GM19468 (cell line): ENCODE results near the gene LRIG1.

Experiments used
- ATAC-seq: cut with Tn5 transposase; IDR thresholded peaks from one replicate; pipeline ENCODE4 v1.9.1; 2021; ENCODE audit warnings: mild to moderate bottlenecking, moderate library complexity, moderate number of reproducible peaks; ENCODE audit not compliant: unreplicated experiment; ENCODE audit errors: extremely low read depth

Gene LRIG1

DNA sequence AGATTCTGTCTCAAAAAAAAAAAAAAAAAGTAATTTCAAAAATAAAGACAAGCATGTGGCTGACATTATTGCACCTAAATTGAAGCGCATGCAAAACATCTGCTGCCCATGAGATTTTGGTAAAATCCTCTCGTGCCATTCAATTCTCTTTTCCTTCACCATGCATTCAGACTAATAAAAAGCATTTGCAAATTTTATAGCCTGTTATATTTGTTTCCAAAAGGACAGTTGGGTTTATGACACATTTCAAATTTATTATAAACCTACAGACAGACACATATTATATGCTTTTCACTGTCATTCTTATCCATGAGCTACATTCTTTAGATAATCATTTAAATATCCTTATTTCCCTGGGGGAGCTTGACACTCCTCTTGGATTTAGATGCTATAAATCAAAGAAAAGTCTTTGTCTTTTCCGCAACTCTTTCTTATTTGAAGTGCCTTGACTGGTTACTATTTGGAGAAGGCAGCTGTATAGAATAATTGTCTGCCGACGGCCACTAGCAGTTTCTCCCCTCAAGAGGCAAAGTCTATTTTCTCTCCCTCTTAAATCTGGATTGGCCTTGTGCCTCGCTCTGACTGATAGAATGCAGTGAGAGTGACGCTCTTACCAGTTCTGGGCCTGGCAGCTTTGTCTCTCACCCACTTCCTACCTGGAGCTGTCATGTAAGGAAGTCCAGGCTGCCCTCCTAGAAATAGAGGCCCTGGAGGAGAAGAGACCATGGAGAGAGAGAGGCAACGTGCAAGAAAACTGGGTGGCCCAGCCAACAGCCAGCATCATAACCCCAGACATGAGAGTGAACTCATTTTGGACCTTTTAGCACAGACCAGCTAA, 6.8 kb upstream of the LRIG1 start:
- no peak for ATAC-seq

DNA sequence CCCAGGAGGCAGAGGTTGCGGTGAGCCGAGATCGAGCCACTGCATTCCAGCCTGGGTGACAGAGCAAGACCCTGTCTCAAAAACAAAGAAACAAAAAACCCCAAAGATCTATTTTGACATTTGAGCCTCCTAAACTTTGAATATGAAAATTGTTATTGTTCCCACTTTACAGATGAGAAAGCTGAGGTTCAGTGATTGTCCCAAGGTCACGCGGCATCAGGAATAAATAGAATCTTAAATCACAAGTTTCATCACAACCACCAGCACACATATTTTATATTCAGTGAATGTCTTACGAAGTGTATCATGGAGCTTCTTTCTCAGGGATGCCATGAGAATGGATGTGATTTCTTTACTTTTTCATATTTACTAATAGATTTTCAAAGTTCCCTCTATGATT, 5.3 kb upstream of the LRIG1 start:
- no peak for ATAC-seq

DNA sequence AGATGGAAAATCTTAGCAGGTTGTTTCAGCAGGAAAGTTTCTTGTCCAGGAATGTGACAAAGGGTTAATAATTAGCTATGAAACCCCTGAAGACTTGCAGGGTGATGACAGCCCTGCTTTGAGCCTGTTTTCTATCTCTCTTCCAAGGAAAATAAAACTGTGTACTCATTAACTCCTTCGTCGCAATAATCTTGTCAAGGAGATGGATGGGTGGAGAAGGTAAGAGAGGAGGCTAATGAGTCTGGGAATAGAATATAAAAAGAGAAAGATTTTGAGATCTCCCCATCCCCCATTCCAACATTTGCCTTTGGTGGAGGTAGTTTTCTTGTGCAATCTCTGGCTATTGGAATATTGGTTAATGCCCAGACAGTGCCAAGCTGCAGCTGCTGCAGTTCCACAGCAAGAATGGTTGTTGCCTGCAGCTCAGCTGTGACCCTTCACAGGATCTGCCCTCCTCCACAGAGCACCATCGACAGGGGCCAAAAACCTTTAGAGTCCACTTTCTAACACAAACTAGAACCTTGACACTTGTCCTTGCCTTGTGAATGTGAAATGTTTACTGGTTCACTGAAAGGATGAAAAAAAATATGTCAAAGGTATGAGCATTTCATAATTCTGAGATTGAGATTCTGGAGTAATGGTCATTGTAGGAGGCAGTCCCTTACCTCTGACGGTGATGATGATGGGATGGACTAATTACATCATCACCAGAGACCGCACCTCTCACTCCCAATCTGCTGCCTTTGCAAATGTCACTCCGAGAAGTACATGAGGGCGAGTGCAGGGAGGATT, 4.2 kb upstream of the LRIG1 start:
- no peak for ATAC-seq

DNA sequence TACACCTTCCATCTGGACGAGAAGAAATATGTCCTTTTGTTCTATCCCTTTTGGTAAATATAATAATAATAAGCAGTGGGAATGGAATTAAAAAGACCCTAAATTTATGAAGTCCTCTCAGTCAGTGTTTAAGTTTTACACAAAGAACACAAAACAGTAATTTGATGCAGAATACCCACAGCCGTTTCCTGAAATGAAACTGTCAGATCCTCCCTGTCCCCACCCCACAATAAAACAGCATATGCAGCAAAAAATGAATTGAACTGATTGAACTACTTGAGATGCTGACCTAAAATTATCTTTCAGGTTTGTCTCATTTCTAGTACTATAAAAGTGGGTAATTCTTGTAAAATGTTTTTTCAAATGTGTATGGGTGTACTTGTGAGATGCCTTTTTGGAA, 2.2 kb upstream of the LRIG1 start:
- no peak for ATAC-seq

DNA sequence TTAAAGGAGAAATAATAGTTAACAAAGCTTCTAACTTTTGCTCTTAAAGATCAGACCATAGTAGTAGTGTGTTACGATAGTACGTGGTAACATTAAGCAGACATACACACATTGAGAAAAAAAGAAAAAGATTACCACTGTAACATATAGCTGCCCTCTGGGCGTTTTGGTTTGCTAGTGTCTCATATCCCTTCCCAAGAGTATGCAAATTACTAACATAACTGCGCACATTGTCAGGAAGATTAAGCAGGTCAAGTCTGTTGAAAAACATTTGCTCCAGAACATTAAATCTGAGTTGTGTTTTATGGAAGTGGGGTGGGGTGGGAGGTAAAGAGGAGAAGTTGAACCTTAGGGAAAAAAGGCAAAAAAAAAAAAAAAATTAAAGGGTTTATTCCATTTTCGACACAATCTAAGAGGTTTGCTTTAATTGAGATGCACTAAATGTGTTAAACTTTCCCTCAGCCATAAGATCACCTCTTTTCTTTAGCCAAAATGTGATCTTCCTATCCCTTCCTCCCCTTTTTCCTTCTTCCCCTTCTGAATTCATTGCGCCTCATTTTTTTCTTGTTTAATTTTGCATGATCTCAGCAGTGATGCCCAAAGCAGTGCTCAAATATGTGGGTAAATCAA, 1.5 kb upstream of the LRIG1 start:
- ATAC-seq, result no peak

DNA sequence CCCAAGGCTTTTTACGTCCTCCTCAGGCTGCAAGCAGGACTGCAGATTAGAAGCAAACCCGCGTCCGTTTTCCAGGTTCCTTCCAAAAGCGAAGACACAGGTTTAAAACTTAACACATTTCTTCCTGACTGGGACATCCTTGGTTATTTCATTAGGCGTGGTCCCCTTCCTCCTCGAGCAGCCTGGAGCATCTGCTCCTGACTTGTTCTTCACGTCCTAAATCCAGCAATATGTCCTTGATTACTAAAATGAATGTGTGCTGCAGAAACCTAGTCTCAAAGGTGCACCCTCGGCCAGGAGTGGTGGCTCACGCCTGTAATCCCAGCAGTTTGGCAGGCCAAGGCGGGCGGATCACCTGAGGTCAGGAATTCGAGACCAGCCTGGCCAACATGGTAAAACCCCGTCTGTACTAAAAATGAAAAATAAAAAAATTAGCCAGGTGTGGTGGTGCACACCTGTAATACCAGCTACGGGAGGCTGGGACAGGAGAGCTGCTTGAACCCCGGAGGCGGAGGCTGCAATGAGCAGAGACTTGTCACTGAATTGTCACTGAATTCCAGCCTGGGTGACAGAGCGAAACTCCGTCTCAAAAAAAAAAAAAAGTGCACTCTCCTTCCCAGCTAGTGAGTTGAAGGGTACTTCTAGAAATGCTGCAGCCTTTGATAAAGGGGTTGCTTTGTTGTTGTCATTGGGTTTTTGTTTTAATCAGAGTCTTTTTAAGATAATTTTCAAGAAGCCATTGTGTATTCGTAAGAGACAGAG, 842 bp upstream of the LRIG1 start:
- ATAC-seq, result no peak

DNA sequence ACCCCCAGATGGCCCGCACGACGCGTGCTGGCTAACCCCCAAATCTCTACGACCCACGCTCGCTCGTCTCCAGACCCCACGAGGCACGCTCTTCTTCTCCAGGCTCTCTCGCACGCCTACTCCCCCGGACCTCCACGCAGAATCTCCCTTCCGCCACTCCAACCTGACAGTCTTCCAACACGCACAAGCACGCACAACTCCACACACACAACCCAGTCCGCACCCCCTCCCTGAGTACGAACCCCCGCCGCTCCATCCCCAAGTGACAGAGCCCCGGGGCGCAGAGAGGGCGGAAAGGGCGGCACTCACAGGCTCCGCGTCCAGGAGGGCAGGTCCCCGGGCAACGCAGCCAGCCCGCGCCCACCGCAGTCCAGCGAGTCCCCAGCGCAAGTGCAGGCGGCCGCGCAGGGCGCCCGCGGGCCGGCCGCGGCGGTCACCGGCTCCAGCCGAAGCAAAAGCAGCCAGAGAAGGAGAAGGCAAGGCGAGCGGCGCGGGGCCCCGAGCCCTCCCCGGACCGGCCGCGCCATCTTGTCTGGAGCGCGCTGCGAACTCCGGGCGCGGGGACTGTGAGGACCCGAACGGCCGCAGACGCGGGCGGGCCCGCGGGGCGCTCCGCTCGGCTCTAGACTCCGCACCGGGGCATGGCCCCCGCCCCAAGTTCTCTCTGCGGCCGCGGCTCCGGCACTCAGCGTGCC, 794 bp downstream of the LRIG1 start:
- ATAC-seq, result no peak

DNA sequence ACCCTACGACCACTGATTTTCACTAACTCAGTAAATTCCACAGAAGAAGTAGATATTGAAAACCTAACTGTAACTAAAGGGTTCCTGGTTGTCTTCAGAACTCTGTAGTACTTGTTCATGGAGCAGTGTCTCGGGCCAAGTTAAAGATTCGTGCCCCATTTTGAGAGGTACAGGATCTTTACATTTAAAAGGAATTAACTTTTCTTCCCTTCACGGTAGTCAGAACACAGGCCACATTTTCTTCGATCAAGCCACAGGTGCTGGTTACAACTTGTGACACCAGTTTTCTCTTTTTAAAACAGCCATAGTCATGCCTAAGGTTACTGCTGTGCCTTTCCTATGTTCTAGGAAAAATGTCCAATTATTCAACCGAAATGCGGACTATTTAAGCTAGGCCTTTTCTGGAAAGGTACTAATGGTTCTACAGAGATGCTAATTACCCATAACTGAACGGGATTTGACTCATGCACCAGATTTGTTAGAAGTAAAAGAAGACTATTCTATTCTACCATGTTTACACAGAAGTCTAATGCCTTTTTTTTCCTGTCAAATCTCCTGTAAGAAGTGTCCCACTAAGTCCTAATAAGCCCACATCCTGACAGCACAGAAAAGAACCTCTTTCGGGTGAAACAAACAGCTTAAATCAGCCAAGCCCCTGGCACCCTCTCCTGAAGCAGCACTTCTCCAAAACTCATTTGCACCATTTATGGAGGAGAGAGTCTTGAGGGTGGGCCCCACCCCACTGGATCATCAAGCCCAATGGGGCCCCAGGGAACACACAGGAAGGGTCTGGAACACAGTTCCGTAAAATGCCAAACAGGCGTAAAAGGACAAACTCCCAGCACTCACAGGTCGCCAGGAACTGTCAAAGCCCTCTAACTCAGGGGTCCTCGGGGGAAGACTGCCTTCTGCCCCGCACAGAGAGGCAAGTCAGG, 1.9 kb downstream of the LRIG1 start:
- no peak for ATAC-seq

DNA sequence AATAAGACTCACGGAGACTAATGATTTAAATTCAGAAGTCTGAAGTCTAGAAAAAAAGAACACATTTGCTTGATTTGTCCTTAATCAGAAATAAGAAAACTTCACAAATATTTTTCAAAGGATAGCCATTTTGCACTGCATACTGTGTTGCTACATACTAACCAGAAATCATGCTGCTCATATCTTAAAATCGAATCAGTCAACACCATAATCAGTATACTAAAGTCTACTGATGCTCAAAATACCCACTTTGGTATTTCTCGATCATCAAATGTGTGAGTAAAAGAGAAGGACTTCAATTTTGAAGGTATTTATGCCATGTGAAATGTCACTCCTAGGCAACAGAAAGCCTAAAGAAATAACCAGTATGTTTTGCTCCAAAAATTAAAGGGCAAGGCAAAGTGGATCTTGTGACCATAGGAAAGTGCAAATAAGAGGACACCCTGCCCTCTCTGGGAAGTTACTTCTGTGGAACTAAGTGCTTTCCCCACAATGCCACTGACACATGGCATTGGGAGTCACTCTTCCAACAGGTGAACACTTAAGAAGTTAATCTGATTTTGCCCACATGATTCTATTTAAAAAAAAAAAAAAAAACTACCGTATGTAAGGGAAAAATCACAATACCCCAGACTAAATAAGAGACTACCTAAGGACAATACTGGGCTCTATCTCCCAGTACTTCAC, 2.7 kb downstream of the LRIG1 start:
- no peak for ATAC-seq

DNA sequence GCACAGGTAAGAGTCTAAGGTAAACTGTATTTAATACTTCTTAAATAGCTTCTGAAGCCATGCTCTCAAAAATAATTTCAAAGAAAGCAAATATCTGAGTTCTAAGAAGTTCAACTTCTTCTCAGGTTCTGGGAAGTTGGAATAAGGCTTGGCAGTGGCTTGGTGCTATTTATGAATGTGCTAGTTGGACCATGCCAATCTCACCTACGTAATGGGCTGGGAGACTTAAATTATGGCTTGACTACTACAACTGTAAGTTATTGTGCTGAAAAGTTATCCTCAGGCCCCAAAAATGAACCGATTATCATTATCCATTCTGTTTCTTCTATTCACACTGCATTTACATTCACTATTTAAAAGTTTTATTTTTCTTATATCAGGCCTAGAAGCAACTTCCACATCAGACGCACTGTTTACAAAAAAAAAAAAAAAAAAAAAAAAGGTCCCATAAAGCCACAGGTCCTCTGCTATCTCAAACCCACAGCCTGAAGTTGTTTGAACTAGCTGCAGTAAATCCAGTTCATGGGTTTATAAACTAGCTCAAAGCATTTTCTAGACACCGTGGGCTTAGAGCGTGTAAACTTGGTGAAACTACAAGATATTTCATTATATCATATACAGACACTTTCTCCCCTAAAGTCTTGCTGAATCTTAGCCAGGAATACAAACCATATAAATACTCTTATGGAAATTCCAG, 3.4 kb downstream of the LRIG1 start:
- ATAC-seq, result no peak

DNA sequence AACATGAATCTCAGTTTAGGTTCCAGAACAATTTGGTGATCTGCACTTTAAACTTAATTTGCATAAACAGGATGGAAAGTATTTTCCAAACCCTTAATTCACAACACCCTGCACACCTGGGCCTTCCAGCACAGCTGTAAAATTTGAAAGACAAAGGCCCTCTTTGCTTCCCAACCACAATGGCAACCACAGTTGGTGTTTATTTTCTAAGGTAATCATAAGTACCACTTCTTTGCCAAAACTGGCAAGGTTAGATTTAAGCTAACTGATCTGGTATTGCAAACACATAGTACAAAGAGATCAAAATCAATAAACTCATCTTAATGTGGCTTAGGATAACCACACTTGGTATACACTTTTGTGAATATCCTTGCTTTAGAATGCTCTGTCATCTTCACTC, 4.1 kb downstream of the LRIG1 start:
- ATAC-seq, result no peak

DNA sequence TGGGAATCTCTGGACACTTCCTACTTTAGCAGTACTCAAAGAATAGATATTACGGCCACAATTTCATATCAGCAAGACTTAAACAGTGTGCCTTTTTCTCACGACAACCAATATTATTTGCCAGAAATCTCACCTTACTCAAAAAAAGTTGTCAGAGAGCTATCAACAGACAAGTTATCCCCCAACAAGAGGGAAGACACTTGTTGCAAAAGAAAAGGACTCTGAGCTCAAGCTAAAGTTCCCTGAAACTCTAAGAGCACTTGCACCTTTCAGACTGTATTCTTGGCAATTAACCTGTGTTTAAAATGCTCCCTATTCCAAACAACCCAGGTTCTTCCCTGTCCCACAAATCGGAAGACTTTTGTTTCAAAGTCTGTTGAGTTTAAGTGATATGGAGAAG, 4.5 kb downstream of the LRIG1 start:
- ATAC-seq, result no peak

DNA sequence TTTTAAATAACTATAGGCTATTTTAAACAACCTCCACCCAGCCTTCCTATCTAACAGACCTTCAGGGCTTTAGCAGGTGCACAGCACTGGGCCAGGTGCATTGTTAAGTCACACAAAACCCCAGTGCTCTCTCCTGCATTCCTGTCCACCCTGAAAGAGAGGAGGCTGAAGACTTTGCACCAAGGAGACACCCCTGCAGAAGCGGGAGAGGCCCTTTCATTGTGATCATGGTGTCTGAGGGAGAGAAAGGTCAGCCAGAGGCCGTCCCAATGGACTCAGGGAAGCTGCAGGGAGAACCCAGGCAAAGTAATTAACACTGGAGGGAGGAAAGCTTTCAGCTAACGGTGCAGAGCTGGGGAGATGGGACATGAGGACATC, 5.2 kb downstream of the LRIG1 start:
- no peak for ATAC-seq

DNA sequence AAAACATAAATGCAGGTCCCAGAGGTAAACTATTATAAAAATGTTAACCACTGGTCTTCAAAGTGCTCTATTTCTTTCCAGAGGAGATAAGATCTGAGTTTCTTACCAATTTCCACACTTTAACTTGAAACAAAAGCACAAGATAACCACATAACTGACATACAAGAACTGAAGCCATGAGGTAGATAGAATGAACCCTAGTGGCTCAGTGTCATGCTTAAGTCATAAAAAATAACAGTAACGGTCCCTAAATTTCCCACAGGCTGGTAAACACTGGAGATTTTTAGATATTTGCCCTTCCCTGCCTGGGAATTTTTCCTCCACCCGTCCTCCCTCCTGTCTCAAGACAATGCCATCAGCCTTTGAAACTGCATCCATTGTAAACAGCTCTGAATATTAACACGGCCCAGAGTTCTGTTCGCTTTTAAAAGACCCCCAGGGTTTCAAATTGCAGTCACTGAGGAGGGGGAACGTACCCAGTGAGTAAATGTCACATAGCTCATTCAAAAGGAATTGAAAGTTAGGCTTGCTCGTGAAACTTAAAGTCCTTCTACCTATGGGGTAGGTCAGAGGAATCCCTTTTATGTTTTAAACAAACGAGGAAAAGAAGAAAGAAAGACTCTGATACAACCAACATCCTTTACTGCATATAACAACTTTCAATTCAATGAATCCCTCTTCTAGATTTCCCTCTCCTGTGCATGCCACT, 5.7 kb downstream of the LRIG1 start:
- ATAC-seq, result no peak

DNA sequence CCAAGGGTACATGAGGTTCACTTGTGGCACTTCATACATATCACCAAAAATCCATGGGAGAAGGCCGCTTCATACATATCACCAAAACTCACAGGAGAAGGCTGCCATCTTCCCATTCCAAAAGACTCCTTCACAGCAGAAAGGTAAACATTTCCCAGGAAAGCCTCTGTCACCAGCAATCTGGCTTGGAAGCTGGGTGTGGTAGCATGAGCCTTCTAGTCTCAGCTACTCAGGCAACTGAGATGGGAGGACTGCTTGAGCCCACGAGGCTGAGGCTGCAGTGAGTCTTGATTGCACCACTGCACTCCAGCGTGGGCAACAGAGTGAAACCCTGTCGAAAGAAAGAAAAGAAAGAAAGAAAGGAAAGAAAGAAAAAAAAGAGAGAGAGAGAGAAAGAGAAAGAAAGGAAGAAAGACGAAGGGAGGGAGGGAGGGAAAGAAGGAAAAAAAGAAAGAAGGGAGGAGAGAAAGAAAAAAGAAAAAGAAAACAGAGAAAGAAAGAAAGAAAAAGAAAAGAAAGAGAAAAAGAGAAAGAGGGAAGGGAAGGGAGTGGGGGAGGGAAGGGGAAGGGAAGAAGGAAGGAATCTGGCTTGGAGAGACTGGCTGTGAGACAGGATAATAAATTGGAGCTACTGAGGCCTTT, 7.2 kb downstream of the LRIG1 start:
- no peak for ATAC-seq

DNA sequence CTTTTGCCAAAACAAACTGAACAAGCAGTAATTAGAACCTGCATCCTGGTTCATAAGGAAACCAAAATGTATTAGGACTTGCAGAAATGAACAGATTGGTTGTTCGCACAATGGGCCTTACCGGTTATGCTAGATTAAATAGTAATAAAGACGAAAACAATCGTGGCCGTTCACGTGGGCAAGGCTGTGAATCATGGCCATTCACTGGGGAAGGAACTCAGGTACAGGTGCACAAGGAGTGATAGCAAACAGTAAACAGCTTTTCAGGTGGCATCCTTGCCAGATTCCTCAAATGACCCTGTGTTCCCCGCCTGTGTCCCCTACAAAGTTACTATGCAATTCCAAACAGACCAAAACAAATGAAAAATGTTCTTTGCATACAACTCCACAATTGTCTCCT, 8.2 kb downstream of the LRIG1 start:
- ATAC-seq, result no peak

DNA sequence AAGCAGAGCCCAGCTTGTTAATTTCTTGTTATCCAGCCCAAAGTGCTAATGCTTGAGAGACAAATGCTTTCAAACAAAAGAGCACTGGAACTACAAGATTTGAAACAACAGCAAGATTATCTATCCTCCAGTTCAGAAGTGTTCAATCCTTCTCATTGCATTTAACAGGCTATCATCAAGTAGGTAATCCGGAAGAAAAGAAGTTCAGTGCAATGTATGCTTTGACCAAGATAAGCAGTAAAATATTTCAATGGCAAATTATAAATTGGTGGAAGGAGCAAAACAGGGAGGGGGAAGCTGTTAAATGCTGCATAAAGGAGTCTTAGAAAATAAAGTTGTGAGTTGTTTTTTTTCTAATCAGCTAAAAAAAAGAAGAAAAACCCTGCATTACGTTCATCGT, 8.8 kb downstream of the LRIG1 start:
- ATAC-seq, result no peak
